DND-41 (cell line): Measurements from ENCODE around the gene ADCY2.

Source experiments
- ATAC-seq: fragments of 200-7000 bp; cut with Tn5 transposase; 3 replicates; pipeline ENCODE4 v1.9.1; 2021; ENCODE audit warnings: low read depth; ENCODE audit not compliant: insufficient read depth
- DNase-seq: peaks from one replicate; pipeline ENCODE4 v3.0.0-alpha.2; 2020
- H2AFZ ChIP-seq: 2 replicates; pipeline ENCODE4 v1.6.0; 2012; ENCODE audit warnings: low read depth, low read length
- H3K27ac ChIP-seq: 2 replicates; pipeline ENCODE4 v1.5.1; 2012; ENCODE audit warnings: low read length, inconsistent platforms
- H3K27me3 ChIP-seq: fragments of 200-600 bp; sonication (generic); 2 replicates; pipeline ENCODE4 v1.6.0; 2012; ENCODE audit warnings: low read length, mild to moderate bottlenecking, inconsistent platforms; ENCODE audit not compliant: insufficient read depth, poor library complexity
- H3K36me3 ChIP-seq: 2 replicates; pipeline ENCODE4 v1.5.1; 2012; ENCODE audit warnings: low read length, inconsistent platforms; ENCODE audit not compliant: insufficient read depth
- H3K4me1 ChIP-seq: 2 replicates; pipeline ENCODE4 v1.5.1; 2012; ENCODE audit warnings: mild to moderate bottlenecking, low read length; ENCODE audit not compliant: insufficient read depth
- H3K4me2 ChIP-seq: 2 replicates; pipeline ENCODE4 v1.6.0; 2012; ENCODE audit warnings: mild to moderate bottlenecking, moderate library complexity, low read length, inconsistent platforms; ENCODE audit not compliant: insufficient read depth
- H3K4me3 ChIP-seq, 2 experiments: fragments of 200-600 bp in 1 of 2; shearing (Covaris generic) in 1 of 2; 2 replicates each; pipeline ENCODE4 v1.5.1; 2012 to 2016; ENCODE audit warnings: inconsistent platforms in 2 of 2, low read length in 2 of 2, mild to moderate bottlenecking in 2 of 2, low read depth in 1 of 2, moderate library complexity in 1 of 2
- H3K79me2 ChIP-seq: 2 replicates; pipeline ENCODE4 v1.6.0; 2012; ENCODE audit warnings: low read length, inconsistent platforms; ENCODE audit not compliant: insufficient read depth
- H3K9ac ChIP-seq: 2 replicates; pipeline ENCODE4 v1.6.0; 2012; ENCODE audit warnings: low read depth, mild to moderate bottlenecking, inconsistent platforms, low read length, moderate library complexity
- H3K9me3 ChIP-seq: 2 replicates; pipeline ENCODE4 v1.5.1; 2012; ENCODE audit warnings: low read length, moderate library complexity, mild to moderate bottlenecking, inconsistent platforms; ENCODE audit not compliant: insufficient read depth, severe bottlenecking
- H4K20me1 ChIP-seq: 2 replicates; pipeline ENCODE4 v1.6.0; 2012; ENCODE audit warnings: low read length; ENCODE audit not compliant: insufficient read depth
- EZH2 ChIP-seq: IDR thresholded peaks from 3 replicates; pipeline ENCODE4 v1.6.1; 2012; ENCODE audit warnings: borderline replicate concordance, low read depth, mild to moderate bottlenecking, moderate library complexity, low read length, inconsistent platforms; ENCODE audit not compliant: severe bottlenecking
- TF ChIP-seq, protein P1 (sequence below): IDR thresholded peaks from 2 replicates; pipeline ENCODE4 v1.5.1; 2012; ENCODE audit warnings: borderline replicate concordance, low read length, moderate library complexity, mild to moderate bottlenecking; ENCODE audit not compliant: poor library complexity, severe bottlenecking; ENCODE audit errors: extremely low read depth

The ADCY2 gene

DNA sequence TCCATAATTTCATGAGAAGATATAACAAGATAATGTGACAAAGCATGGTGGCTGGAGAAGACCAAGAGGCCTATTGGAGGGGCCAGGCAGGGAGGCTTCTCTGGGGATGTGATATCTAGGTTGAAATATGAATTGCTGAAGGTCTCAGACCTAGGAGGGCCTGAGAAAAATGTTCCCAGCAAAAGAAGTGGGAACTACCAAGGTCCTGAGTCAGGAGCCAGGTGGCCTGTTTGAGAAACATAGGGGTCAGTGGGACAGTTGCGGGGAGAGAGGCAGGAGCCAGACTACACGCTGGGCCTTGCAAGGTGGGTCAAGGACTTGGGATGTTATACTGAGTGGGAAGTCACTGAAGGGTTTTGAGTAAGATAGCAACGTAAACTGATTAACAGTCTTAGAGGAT, 238.9 kb downstream of the ADCY2 start:
- ATAC-seq (no peak), DNase-seq (no peak)
- H3K27me3 ChIP-seq = no peaks in the 10 kb centered on the region
- no peaks in the 10 kb centered on the region for H4K20me1 ChIP-seq
- H2AFZ ChIP-seq = no peak overlapping the region
- H3K36me3 ChIP-seq = no peaks in the 10 kb centered on the region
- no peaks in the 10 kb centered on the region for H3K4me1 ChIP-seq
- no peaks in the 10 kb centered on the region for H3K79me2 ChIP-seq
- no peak overlapping the region for H3K4me3 ChIP-seq
- no peak for TF ChIP-seq EZH2
- TF ChIP-seq, protein P1, sequence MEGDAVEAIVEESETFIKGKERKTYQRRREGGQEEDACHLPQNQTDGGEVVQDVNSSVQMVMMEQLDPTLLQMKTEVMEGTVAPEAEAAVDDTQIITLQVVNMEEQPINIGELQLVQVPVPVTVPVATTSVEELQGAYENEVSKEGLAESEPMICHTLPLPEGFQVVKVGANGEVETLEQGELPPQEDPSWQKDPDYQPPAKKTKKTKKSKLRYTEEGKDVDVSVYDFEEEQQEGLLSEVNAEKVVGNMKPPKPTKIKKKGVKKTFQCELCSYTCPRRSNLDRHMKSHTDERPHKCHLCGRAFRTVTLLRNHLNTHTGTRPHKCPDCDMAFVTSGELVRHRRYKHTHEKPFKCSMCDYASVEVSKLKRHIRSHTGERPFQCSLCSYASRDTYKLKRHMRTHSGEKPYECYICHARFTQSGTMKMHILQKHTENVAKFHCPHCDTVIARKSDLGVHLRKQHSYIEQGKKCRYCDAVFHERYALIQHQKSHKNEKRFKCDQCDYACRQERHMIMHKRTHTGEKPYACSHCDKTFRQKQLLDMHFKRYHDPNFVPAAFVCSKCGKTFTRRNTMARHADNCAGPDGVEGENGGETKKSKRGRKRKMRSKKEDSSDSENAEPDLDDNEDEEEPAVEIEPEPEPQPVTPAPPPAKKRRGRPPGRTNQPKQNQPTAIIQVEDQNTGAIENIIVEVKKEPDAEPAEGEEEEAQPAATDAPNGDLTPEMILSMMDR = no peak
- H3K27ac ChIP-seq = no peak overlapping the region
- H3K9ac ChIP-seq = no peak overlapping the region
- no peak overlapping the region for H3K4me2 ChIP-seq
- H3K9me3 ChIP-seq = no peaks in the 10 kb centered on the region

DNA sequence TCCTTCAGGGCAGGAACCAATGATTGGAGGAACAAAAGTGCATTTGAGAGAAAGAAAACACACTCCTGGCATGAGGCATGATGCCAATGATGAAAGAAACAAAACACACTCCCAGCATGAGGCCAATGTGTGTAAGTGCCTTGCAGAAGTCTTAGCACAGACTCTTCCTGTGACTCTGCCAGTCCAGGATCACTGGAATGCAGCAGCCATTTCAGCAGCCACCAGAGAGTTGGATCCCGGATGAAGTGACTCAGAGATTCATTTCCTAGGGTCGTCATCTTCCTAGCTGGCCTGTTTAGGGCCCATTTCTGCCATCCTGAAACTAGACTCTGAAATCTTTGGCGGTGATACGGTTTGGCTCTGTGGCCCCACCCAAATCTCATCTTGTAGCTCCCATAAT, 242.5 kb downstream of the ADCY2 start:
- no peak overlapping the region for H3K27ac ChIP-seq
- no peak overlapping the region for H3K4me2 ChIP-seq
- DNase-seq (no peak), ATAC-seq (no peak)
- H3K27me3 ChIP-seq = no peaks in the 10 kb centered on the region
- H4K20me1 ChIP-seq = no peaks in the 10 kb centered on the region
- TF ChIP-seq, protein P1 = no peak
- TF ChIP-seq EZH2 = no peak
- H3K4me3 ChIP-seq = no peak overlapping the region
- H3K36me3 ChIP-seq = no peaks in the 10 kb centered on the region
- no peaks in the 10 kb centered on the region for H3K9me3 ChIP-seq
- no peak overlapping the region for H2AFZ ChIP-seq
- H3K9ac ChIP-seq = no peak overlapping the region
- H3K4me1 ChIP-seq = no peaks in the 10 kb centered on the region
- H3K79me2 ChIP-seq = no peaks in the 10 kb centered on the region

DNA sequence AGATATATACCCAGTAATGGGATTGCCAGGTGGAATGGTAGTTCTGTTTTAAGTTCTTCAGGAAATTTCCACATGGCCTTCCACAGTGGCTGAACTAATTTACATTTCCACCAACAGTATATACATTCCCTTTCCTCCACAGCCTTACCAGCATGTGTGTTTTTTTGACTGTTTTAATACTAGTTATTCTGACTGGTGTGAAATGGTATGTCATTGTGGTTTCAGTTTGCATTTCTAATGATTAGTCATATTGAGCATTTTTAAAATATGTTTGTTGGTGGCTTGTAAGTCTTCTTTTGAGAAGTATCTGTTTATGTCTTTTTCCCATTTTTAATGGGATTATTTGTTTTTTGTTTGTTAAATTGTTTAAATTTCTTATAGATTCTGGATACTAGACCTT, 246.1 kb downstream of the ADCY2 start:
- Histone ChIP-seq H3K79me2 (no peaks in the 10 kb centered on the region), H3K36me3 (no peaks in the 10 kb centered on the region), H3K4me3 (no peak overlapping the region), H3K27me3 (peaks cover 5% of the 10 kb centered on the region), H3K9ac (no peak overlapping the region), H3K9me3 (no peaks in the 10 kb centered on the region), H2AFZ (no peak overlapping the region), H4K20me1 (no peaks in the 10 kb centered on the region), H3K4me2 (no peak overlapping the region), H3K27ac (no peak overlapping the region), H3K4me1 (no peaks in the 10 kb centered on the region)
- no peak for ATAC-seq
- TF ChIP-seq, protein P1 = no peak
- TF ChIP-seq EZH2 = no peak
- no peak for DNase-seq

DNA sequence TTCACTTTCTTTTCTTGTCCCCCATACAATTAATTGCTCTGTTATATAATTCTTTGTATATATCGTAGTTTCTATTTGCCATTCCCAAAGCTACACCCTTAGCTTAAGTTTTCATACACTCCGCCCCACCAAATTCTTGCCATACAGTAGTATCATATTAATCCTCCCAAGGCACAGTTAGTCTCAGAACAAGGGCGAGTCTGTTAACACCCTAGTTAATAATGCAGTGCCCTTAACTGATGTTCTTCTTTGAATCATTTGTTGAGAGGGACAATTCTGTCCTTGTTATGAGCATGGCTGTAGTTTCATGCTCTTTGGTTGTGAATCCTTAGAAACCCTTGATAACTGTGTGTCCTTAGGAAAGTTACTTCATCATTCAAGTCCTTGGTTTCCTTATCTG, 248.8 kb downstream of the ADCY2 start:
- ATAC-seq = no peak
- TF ChIP-seq EZH2 = no peak
- TF ChIP-seq, protein P1 = no peak
- H3K4me3 ChIP-seq = no peak overlapping the region

More for the DNA sequence above, 248.8 kb downstream of the ADCY2 start:
- Histone ChIP-seq H3K27ac (no peak overlapping the region), H3K36me3 (no peaks in the 10 kb centered on the region), H3K27me3 (peaks cover 10% of the 10 kb centered on the region), H3K4me1 (no peaks in the 10 kb centered on the region), H3K9ac (no peak overlapping the region), H3K4me2 (no peak overlapping the region), H3K79me2 (no peaks in the 10 kb centered on the region), H2AFZ (no peak overlapping the region), H3K9me3 (no peaks in the 10 kb centered on the region), H4K20me1 (no peaks in the 10 kb centered on the region)
- no peak for DNase-seq
